ENCODE results near the gene GAREM2. TPM values are rescaled to one million over a fixed set of nuclear protein-coding genes. Genes with fewer than 3 reads are reported as not detected.

GAREM2 gene
- total RNA-seq, 2 experiments from 2014 or later, result 2.9 to 3.5 TPM

DNA sequence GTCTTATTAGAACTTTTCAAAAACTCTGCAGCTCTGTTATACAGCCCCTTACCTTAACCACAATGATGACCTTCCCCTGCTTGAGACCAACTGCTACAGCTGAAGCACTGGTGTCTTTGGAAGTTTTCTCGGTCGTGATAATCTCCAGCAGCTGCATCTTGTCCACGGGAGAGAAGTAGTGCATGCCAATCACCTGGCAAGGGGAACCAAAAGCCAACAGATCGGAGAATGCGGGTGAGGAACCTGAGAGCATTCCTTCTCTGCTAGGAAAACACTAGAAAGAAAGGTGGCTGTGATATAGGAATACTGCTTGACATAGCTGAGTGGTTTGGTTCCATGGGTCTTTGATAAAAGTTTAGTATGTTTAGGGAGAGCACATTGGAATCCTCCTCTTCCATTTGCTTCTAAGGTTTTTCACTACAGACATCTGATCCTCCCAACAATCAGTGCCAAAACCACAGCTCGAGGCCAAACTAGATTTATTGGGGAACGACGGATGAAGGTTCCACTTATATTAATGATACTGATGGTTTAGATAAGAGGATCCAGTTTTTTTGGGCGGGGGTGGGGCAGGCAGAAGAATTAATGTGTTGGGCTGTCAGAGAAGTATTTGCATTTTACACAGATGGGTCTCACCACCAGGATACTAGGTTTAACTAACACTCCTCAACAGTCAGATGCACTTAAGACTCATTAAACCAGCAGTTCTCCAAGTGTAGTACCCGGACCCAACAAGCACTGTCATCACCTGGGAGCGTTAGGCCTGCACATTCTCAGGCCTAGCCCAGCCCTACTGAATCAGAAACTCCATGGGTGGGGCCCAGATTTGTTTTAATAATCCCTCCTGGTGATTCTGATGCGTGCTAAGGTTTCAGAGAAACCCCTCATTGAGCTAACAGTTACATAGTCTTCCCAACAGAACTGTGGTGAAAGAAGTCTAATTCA, 22.4 kb downstream of the GAREM2 start:
- DNase-seq, result no peak
- ChIA-PET CTCF (interaction anchor here (0.6 to 2.3 kb wide), 4 partner anchors 10 to 295 kb away, joined by 3 to 12 read pairs (median 4); no protein-coding TSS in a partner anchor), POLR2A (no interaction called here)
- no peaks in the 10 kb centered on the region for H3K9me3 Mint-ChIP-seq
- no peak overlapping the region for H3K27ac Mint-ChIP-seq
- H3K27me3 Mint-ChIP-seq, result no peaks in the 10 kb centered on the region
- H3K4me3 Mint-ChIP-seq, result no peak overlapping the region
- H3K36me3 Mint-ChIP-seq (ENCODE audit: low read depth), result peaks cover 53% of the 10 kb centered on the region
- no peaks in the 10 kb centered on the region for H3K4me1 Mint-ChIP-seq

DNA sequence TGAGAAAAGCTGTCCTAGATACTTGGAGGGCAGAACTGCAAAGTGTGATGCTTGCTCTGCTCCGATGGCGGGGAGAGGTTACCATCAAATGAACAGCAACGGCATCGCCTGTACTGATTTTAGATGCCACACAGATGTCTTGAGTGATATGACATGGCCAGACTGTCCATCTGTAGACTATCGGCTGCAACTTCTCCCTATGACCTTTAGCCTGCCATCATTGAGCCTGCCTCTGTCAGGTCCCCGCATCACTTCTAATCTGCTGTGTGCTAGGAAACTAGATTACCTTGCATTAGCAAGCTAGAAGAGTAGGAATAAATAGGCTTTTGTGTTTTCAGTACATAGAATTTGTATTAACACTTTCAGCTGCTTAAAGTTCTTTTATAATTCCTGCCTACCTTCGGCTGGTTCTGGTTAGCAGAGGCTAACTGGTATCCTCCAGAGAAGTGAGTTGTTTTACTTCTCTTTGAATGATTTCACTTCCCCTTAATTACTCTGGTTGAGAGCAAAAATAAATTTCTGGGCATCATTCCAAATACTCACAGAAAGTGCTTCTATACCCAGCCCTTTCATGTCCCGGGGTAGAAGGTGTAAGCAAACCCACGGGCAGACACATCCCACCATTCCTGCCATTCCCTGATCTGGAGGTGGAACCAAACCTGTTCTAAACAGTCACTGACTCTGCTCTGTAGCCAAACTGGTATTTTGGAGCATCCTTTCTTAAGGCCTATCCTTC, 24.0 kb downstream of the GAREM2 start:
- Mint-ChIP-seq H3K36me3 (ENCODE audit: low read depth) (peaks cover 52% of the 10 kb centered on the region), H3K4me1 (no peaks in the 10 kb centered on the region), H3K27ac (no peak overlapping the region), H3K9me3 (no peaks in the 10 kb centered on the region), H3K27me3 (no peaks in the 10 kb centered on the region), H3K4me3 (no peak overlapping the region)
- CTCF ChIA-PET, result interaction anchor here (0.9 kb wide), 1 partner anchor 12 kb away, joined by 4 read pairs; no protein-coding TSS in a partner anchor
- POLR2A ChIA-PET, result no interaction called here
- no peak for DNase-seq

DNA sequence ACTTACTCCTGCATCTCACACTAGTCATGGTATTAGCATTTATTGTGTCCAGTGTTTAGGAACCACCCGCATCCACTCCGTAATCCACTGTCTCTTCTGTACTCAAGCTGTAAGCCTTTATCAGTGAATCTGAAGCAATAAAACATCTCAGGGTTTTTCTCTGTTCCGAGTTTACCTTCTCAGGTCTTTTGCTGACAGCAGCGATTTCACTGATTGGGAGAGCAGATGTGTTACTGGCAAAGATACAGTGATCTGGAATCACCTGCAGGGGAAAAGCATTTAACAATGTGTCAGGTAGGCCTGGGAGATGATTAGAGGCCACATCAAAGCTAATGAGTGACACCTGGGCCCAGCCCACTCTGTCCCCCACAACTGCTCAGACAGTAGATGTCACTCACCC, 24.6 kb downstream of the GAREM2 start:
- Mint-ChIP-seq H3K27ac (no peak overlapping the region), H3K4me1 (no peaks in the 10 kb centered on the region), H3K9me3 (no peaks in the 10 kb centered on the region), H3K36me3 (ENCODE audit: low read depth) (peaks cover 58% of the 10 kb centered on the region), H3K27me3 (no peaks in the 10 kb centered on the region), H3K4me3 (no peak overlapping the region)
- ChIA-PET POLR2A (no interaction called here), CTCF (interaction anchor here (1.6 kb wide), 1 partner anchor 13 kb away, joined by 12 read pairs; no protein-coding TSS in a partner anchor)
- no peak for DNase-seq

DNA sequence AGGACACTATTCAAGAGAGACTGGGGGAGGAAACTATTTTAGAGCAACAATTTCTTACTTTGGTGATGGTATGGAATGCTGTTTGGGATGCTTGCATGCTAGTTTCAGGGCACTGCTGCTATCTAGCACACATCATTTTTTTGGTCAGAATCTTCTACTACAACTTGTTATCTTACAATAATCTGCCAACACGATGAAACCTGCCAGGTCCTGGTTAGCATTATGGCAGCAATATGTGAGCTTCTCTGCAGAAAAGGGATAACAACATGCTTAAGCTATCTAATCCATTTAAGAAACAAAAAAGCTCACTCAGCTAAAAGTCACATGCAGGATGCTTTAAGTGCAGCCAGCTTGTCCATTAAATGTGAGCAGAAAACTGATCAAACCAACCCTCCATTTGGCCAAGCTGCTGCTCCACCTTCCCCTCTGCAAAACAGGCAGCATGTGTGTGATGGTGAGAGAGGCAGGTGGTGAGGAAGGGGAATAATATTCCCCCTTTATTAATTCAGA, 30.1 kb downstream of the GAREM2 start:
- no peak for DNase-seq
- ChIA-PET POLR2A (no interaction called here), CTCF (no interaction called here)
- no peaks in the 10 kb centered on the region for H3K9me3 Mint-ChIP-seq
- peaks cover 56% of the 10 kb centered on the region for H3K36me3 Mint-ChIP-seq (ENCODE audit: low read depth)
- H3K27me3 Mint-ChIP-seq, result no peaks in the 10 kb centered on the region
- no peak overlapping the region for H3K27ac Mint-ChIP-seq
- H3K4me1 Mint-ChIP-seq, result no peaks in the 10 kb centered on the region
- no peak overlapping the region for H3K4me3 Mint-ChIP-seq

DNA sequence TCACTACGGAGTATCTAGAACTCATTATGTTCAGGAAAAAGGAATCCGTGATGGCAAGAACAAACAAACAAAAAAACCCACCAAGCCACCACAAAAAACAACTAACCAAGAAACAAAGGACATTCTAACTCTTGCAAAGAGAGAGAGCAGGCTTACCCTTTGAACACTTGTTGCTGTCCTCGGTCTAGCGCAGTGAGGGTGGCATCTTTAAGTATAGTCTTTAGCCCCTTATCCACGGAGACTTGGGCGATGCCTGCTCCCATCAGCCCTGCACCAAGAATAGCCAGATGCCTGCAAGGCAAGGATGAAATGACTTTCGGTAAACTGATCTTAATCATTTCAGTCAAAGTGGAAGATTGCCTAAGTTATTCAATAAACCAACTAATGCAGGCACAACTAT, 31.0 kb downstream of the GAREM2 start:
- Mint-ChIP-seq H3K36me3 (ENCODE audit: low read depth) (peaks cover 60% of the 10 kb centered on the region), H3K4me1 (no peaks in the 10 kb centered on the region)
- CTCF ChIA-PET, result no interaction called here

DNA sequence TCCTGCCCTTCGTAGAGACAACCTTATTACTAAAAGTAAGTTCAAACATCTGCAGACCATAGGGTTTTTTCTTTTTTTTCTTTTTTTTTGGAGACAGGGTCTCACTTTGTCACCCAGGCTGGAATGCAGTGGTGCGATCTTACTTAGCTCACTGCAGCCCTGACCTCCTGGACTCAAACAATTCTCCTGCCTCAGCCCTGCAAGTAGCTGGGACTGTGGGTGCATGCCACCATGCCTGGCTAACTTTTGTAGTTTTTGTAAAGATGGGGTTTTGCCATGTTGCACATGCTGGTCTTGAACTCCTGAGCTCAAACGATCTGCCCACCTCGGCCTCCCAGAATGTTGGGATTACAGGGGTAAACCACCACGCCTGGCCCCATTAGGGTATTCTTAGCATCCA, 39.1 kb downstream of the GAREM2 start:
- Mint-ChIP-seq H3K4me3 (no peak overlapping the region), H3K36me3 (ENCODE audit: low read depth) (peaks cover 69% of the 10 kb centered on the region), H3K27ac (no peak overlapping the region), H3K27me3 (no peaks in the 10 kb centered on the region), H3K4me1 (peaks cover 4% of the 10 kb centered on the region), H3K9me3 (no peaks in the 10 kb centered on the region)
- ChIA-PET CTCF (no interaction called here), POLR2A (no interaction called here)
- DNase-seq, result no peak

More for the DNA sequence above, 31.0 kb downstream of the GAREM2 start:
- no peak for DNase-seq
- no peaks in the 10 kb centered on the region for H3K27me3 Mint-ChIP-seq
- POLR2A ChIA-PET, result no interaction called here
- no peak overlapping the region for H3K4me3 Mint-ChIP-seq
- no peaks in the 10 kb centered on the region for H3K9me3 Mint-ChIP-seq
- H3K27ac Mint-ChIP-seq, result no peak overlapping the region

DNA sequence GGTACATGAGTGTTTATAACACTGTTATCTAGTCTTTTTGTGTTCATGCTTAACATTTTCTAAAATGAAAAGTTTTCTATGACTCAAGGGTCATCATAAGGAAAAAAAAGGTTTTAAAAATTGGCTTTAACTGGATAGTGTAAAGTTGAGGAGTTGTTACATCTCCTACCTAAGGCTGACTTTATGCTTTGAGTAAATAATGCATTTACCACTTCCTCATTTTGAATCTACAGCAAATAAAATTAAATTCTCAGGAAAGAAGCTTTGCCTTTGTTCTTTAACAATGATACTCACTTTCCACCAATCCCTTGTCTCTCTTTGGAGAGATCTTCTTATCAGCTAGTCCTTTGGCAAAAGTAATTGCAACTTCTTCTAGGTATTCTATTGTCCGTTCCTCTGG, 41.9 kb downstream of the GAREM2 start:
- Mint-ChIP-seq H3K4me1 (peaks cover 4% of the 10 kb centered on the region), H3K27ac (no peak overlapping the region), H3K36me3 (ENCODE audit: low read depth) (peaks cover 66% of the 10 kb centered on the region), H3K4me3 (no peak overlapping the region), H3K9me3 (peaks cover 3% of the 10 kb centered on the region), H3K27me3 (no peaks in the 10 kb centered on the region)
- no peak for DNase-seq
- POLR2A ChIA-PET, result no interaction called here
- CTCF ChIA-PET, result interaction anchor here (1.4 kb wide), 1 partner anchor 30 kb away, joined by 3 read pairs; no protein-coding TSS in a partner anchor

DNA sequence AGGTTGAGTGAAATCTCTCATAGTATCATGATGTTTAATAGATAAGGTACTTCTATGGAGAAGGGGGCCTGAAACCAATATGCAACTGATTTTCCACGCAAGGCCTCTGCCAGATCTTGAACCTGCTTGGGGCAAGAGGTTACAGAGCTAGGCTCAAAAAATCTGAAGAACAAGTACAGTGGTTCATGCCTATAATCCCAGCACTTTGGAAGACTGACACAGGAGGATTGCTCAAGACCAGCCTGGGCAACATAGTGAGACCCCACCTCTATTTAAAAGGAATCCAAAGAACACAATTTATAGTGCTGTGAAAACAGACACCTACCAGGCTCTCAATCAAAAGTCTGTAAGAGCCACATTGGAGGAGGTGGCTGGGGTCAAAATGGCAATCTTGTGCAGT, 42.9 kb downstream of the GAREM2 start:
- Mint-ChIP-seq H3K4me1 (peaks cover 4% of the 10 kb centered on the region), H3K9me3 (peaks cover 3% of the 10 kb centered on the region), H3K27ac (no peak overlapping the region), H3K4me3 (no peak overlapping the region), H3K36me3 (ENCODE audit: low read depth) (peaks cover 62% of the 10 kb centered on the region), H3K27me3 (no peaks in the 10 kb centered on the region)
- CTCF ChIA-PET, result interaction anchor here (1.1 to 1.9 kb wide), 3 partner anchors 14 to 31 kb away, joined by 3 to 5 read pairs (median 3); no protein-coding TSS in a partner anchor
- POLR2A ChIA-PET, result no interaction called here
- DNase-seq, result no peak

DNA sequence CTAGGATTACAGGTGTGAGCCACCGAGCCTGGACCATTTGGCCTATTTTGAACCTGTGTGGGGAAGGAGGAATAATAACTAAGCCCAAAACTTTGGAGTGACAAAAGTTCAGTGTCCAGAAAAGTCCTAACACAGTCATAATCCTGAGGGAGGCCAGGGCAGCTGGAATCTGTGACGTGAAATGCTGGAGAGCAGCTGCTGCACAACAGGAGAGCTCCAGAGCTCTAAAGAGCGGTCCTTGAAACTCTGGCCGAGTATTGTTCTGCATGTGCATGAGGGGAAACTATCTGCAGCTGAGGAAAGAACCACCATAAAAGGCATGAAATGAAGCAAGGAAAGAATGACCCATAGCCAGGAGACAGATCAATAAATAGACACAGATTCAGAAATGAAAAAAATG, 43.7 kb downstream of the GAREM2 start:
- CTCF ChIA-PET, result interaction anchor here (0.6 to 1.9 kb wide), 2 partner anchors 10 to 15 kb away, joined by 3 to 5 read pairs; no protein-coding TSS in a partner anchor
- Mint-ChIP-seq H3K27ac (no peak overlapping the region), H3K36me3 (ENCODE audit: low read depth) (peaks cover 59% of the 10 kb centered on the region)

DNA sequence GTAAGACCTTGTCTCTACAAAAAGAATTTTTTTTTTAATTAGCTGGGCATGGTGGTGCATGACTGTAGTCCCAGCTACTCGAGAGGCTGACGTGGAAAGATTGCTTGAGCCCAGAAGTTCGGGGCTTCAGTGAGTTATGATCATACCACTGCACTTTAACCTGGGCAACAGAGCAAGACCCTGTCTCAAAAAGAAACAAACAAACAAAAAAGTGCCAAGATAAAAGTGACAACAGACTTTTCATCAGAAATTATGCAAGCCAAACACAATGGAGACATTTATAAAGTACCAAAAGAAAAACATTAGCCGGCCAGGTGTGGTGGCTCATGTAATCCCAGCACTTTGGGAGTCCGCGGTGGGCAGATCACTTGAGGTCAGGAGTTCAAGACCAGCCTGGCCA, 44.8 kb downstream of the GAREM2 start:
- H3K9me3 Mint-ChIP-seq, result peaks cover 3% of the 10 kb centered on the region
- H3K4me1 Mint-ChIP-seq, result peaks cover 4% of the 10 kb centered on the region
- no peaks in the 10 kb centered on the region for H3K27me3 Mint-ChIP-seq
- ChIA-PET CTCF (interaction anchor here (1.0 kb wide), 1 partner anchor 9 kb away, joined by 4 read pairs; no protein-coding TSS in a partner anchor), POLR2A (no interaction called here)
- DNase-seq, result no peak
- H3K27ac Mint-ChIP-seq, result no peak overlapping the region
- H3K36me3 Mint-ChIP-seq (ENCODE audit: low read depth), result peaks cover 61% of the 10 kb centered on the region
- no peak overlapping the region for H3K4me3 Mint-ChIP-seq

More for the DNA sequence above, 43.7 kb downstream of the GAREM2 start:
- peaks cover 4% of the 10 kb centered on the region for H3K4me1 Mint-ChIP-seq
- H3K27me3 Mint-ChIP-seq, result no peaks in the 10 kb centered on the region
- POLR2A ChIA-PET, result no interaction called here
- no peak for DNase-seq
- peaks cover 3% of the 10 kb centered on the region for H3K9me3 Mint-ChIP-seq
- H3K4me3 Mint-ChIP-seq, result no peak overlapping the region

DNA sequence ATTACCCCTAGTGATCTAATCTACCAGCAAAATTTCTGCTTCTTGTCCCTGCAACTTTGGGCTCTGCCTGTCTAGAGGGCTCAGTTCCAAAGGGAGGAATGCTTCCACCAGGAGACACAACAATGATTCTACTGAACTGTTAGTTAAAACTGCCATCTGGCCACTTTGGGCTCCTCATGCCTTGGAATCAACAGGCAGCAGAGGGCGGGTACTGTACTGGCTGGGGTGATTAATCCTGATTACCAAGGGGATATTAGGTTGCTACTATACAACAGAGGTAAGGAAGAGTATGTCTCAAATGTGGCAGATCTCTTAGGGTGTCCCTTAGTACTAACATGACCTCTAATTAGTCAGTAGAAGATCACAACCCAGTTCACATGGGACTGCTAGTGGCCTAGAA, 50.1 kb downstream of the GAREM2 start:
- POLR2A ChIA-PET, result no interaction called here
- Mint-ChIP-seq H3K4me3 (no peak overlapping the region), H3K27ac (no peak overlapping the region), H3K4me1 (no peaks in the 10 kb centered on the region), H3K27me3 (no peaks in the 10 kb centered on the region), H3K36me3 (ENCODE audit: low read depth) (peaks cover 55% of the 10 kb centered on the region), H3K9me3 (peaks cover 7% of the 10 kb centered on the region)
- CTCF ChIA-PET, result no interaction called here
- DNase-seq, result no peak

DNA sequence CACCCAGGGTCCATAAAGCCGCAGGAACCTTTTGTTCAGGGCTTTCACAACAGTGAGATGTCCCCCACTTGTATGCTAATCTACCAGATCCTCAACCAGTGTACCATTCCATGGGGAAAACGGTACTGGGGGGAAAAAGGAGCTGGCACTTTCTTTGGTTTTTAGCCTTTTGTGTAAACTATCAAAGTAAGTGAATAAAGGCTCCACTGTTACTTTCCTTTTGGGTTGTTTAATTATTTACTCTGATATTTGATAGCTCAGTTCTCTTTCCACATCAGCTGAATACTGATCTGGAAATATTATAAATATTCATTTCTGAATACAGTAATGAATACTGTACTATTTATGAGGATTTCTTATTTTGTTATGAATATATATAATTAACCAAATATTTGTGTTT, 51.2 kb downstream of the GAREM2 start:
- DNase-seq, result no peak
- Mint-ChIP-seq H3K9me3 (peaks cover 4% of the 10 kb centered on the region), H3K27me3 (no peaks in the 10 kb centered on the region), H3K4me3 (no peak overlapping the region), H3K4me1 (no peaks in the 10 kb centered on the region), H3K36me3 (ENCODE audit: low read depth) (peaks cover 58% of the 10 kb centered on the region), H3K27ac (no peak overlapping the region)
- POLR2A ChIA-PET, result no interaction called here
- CTCF ChIA-PET, result interaction anchor here (0.9 kb wide), 2 partner anchors 21 to 39 kb away, joined by 3 read pairs; partner anchors contain the start of gene HADHB

DNA sequence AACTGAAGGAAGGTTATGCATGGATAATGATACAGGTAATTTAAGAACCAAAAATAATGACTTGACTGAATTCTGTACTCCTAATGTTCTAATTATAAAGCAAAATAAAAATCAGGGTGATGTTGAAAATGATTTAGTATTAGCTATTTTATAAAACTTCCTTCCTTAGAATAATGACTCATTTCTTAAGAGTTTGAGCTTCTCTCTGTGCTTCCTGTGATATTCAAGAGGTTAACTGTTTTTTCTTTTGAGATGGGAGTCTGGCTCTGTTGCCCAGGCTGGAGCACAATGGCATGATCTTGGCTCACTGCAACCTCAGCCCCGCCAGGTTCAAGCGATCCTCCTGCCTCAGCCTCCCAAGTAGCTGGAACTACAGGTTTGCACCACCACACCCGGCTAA, 56.7 kb downstream of the GAREM2 start:
- Mint-ChIP-seq H3K9me3 (peaks cover 4% of the 10 kb centered on the region), H3K36me3 (ENCODE audit: low read depth) (peaks cover 67% of the 10 kb centered on the region), H3K27me3 (no peaks in the 10 kb centered on the region), H3K27ac (no peak overlapping the region), H3K4me3 (no peak overlapping the region), H3K4me1 (no peaks in the 10 kb centered on the region)
- POLR2A ChIA-PET, result no interaction called here
- CTCF ChIA-PET, result interaction anchor here (1.7 kb wide), 1 partner anchor 11 kb away, joined by 3 read pairs; no protein-coding TSS in a partner anchor
- no peak for DNase-seq

Measured in activated CD4-positive, alpha-beta T cell treated with anti-CD3 and anti-CD28 coated beads, Interleukin-2, amount 10 ng/mL, durations not matched to agents 7 days and 5 days (primary cell).